C4-2B (cell line): Measurements from ENCODE around the gene ADA.

Source experiments
- H3K27ac ChIP-seq: fragments of 450-650 bp; 2 replicates; pipeline ENCODE4 v1.5.1; 2017
- CTCF ChIP-seq: fragments of 450-650 bp; conservative IDR thresholded peaks from 2 replicates; pipeline ENCODE4 v1.5.1; 2017; ENCODE audit warnings: mild to moderate bottlenecking
- ZFX ChIP-seq: fragments of 450-650 bp; IDR thresholded peaks from 2 replicates; pipeline ENCODE4 v1.6.1; 2017

ADA gene

GRCh38 chr20:44585057-44585963, 66.2 kb downstream of the ADA start:
- TF ChIP-seq CTCF (no peak), ZFX (no peak)
- H3K27ac ChIP-seq: no peak overlapping the region

GRCh38 chr20:44584162-44584561, 67.3 kb downstream of the ADA start:
- TF ChIP-seq CTCF: no peak
- TF ChIP-seq ZFX: no peak
- no peak overlapping the region for H3K27ac ChIP-seq

DNA sequence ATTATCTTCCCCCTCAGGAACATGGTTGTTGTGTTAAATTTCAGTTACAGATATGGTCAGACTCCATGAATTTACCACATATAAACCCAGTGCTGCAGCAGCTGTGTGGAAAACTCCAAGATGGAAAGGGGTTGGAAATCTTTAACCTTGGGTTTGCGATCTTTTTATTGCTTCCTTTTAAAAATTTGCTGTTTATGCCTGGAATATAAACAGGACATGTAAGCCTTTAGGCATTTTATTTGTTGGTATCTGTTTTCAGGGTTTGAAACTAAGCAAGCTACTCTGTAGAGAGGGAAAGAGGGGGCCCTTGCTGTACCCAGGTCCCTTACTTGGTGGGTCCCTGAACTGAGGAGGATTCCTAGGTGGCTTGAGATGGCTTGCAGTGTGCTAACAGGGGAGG, 68.3 kb downstream of the ADA start:
- TF ChIP-seq CTCF (no peak), ZFX (no peak)
- no peak overlapping the region for H3K27ac ChIP-seq

DNA sequence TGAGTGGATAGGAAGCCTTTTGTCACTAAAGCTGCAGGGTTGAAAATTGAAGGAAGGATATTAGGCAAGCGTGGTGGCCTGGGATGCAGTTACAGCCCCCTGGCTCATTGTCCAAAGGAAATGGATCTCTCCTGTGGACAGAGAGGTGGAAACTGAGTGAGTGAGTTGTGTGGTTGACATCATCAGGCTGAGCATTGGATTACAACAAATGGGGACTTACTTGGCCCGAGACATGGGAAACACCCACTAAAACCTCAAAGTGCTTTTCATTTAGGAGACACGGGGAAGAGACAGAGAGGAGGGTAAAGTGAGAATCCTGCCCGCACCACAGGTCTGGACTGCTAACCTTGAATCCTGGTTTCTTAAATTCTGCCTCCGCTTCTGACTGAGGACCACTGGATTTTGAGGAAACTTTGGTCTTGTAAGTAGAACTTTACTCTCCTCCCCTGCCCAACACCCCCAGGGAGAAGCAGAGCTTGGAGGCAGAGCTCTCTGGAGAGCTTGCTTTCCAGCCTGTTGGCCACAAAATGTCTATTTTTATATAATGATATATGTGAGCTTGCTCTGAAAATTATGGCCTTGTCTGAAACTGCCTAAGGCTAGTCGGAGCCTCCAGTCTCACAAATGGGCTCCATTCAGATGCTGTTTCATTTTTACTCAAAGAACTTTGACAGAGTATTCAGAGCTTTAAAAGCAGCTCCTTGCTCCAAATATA, 69.0 kb downstream of the ADA start, which contains the start of gene PKIG:
Gene PKIG, plus strand, starts transcription at position 269 of the 715 bp plus-strand sequence. CDS start 31,978 bp downstream, outside the sequence.
- no peak within 1 kb of the TSS for H3K27ac ChIP-seq
- TF ChIP-seq CTCF: no peak
- no peak for TF ChIP-seq ZFX

GRCh38 chr20:44581515-44581914, 70.0 kb downstream of the ADA start:
- TF ChIP-seq CTCF (no peak), ZFX (no peak)
- H3K27ac ChIP-seq: no peak overlapping the region

- TF ChIP-seq CTCF: no peak
- TF ChIP-seq ZFX: no peak
- no peak overlapping the region for H3K27ac ChIP-seq
Observed at GRCh38 chr20:44580581-44581268, 70.8 kb downstream of the ADA start.
